H1 (cell line): ENCODE data around the gene BTG3. TPM values are rescaled to one million over a fixed set of nuclear protein-coding genes. Genes with fewer than 3 reads are reported as not detected.

ENCODE experiments used
- CTCF ChIA-PET: fragments of 300-600 bp; sonication (Branson Sonifier 250); formaldehyde crosslinking; loops from one replicate; lab custom pipeline; 2021; ENCODE audit not compliant: partially characterized antibody; lab: Charles Lee
- POLR2A ChIA-PET: fragments of 300-600 bp; sonication (Branson Sonifier 250); formaldehyde crosslinking; loops from one replicate; lab custom pipeline; 2021; ENCODE audit warnings: inconsistent platforms; ENCODE audit not compliant: partially characterized antibody; lab: Charles Lee
- DNase-seq, 2 experiments: peaks; one replicate each; pipeline versions ENCODE4 v3.0.0 to v3.0.0-alpha.2; 2010 to 2022; ENCODE audit warnings: low spot score in 2 of 2, low read depth in 1 of 2, mixed read lengths in 1 of 2
- FAIRE-seq: peaks from 2 replicates; lab custom pipeline; 2011; peaks lifted over from hg19 to GRCh38; lab: Jason Lieb, UNC
- H2AFZ ChIP-seq: 2 replicates; pipeline ENCODE4 v1.8.1; 2012; ENCODE audit warnings: low read length, inconsistent platforms
- H2AK5ac ChIP-seq: 2 replicates; pipeline ENCODE4 v1.6.1; 2013; ENCODE audit warnings: low read depth, low read length
- H2BK120ac ChIP-seq: replicated peaks from 2 replicates; pipeline ENCODE3; 2013; ENCODE audit warnings: low read depth, low read length, inconsistent platforms
- H2BK12ac ChIP-seq: 2 replicates; pipeline ENCODE4 v1.6.1; 2013; ENCODE audit warnings: low read depth, low read length
- H2BK15ac ChIP-seq: 2 replicates; pipeline ENCODE4 v1.6.1; 2013; ENCODE audit warnings: low read length
- H2BK20ac ChIP-seq: 2 replicates; pipeline ENCODE4 v1.6.1; 2013; ENCODE audit warnings: low read length
- H2BK5ac ChIP-seq: 2 replicates; pipeline ENCODE4 v1.6.1; 2013; ENCODE audit warnings: low read depth, low read length
- H3K14ac ChIP-seq: 2 replicates; pipeline ENCODE4 v1.6.1; 2013; ENCODE audit warnings: inconsistent platforms; ENCODE audit not compliant: insufficient read length
- H3K18ac ChIP-seq: 2 replicates; pipeline ENCODE4 v1.6.1; 2013; ENCODE audit warnings: low read length; ENCODE audit errors: extremely low read depth
- H3K23ac ChIP-seq: 2 replicates; pipeline ENCODE4 v1.6.1; 2013; ENCODE audit warnings: inconsistent platforms; ENCODE audit not compliant: insufficient read length
- H3K23me2 ChIP-seq: 2 replicates; pipeline ENCODE4 v1.6.1; 2013; ENCODE audit warnings: low read depth, low read length
- H3K27ac ChIP-seq: 2 replicates; pipeline ENCODE4 v1.6.1; 2011; ENCODE audit warnings: low read depth, low read length, inconsistent platforms
- H3K27me3 ChIP-seq, 4 experiments: replicated peaks in 1 of 4; 1 replicate in 1 of 4; 2 replicates in 3 of 4; pipeline versions ENCODE4 v1.6.1 to v1.8.1; 2011 to 2013; ENCODE audit warnings: low read length in 3 of 4, mild to moderate bottlenecking in 3 of 4, inconsistent platforms in 2 of 4, mixed read lengths in 2 of 4, moderate library complexity in 1 of 4; ENCODE audit not compliant: control insufficient read depth in 3 of 4, insufficient read depth in 3 of 4; ENCODE audit errors: extremely low read depth in 1 of 4
- H3K36me3 ChIP-seq, 4 experiments: 2 replicates each; pipeline versions ENCODE4 v1.6.1 to v1.8.1; 2011 to 2013; ENCODE audit warnings: mild to moderate bottlenecking in 4 of 4, low read length in 3 of 4, moderate library complexity in 2 of 4, control low read depth in 1 of 4, inconsistent platforms in 1 of 4; ENCODE audit not compliant: insufficient read depth in 4 of 4, control insufficient read depth in 2 of 4
- H3K4ac ChIP-seq: replicated peaks from 2 replicates; pipeline ENCODE3; 2013; ENCODE audit warnings: low read length, low read depth, mixed read lengths, inconsistent platforms; ENCODE audit not compliant: insufficient read length
- H3K4me1 ChIP-seq, 4 experiments: replicated peaks in 1 of 4; 1 replicate in 1 of 4; 2 replicates in 3 of 4; pipeline versions ENCODE4 v1.6.1 to v1.8.1; 2011 to 2013; ENCODE audit warnings: low read length in 3 of 4, inconsistent platforms in 2 of 4, mixed read lengths in 1 of 4; ENCODE audit not compliant: insufficient read depth in 4 of 4, control insufficient read depth in 3 of 4
- H3K4me2 ChIP-seq, 2 experiments: 2 replicates each; pipeline versions ENCODE4 v1.6.1 to v1.8.1; 2011 to 2013; ENCODE audit warnings: low read depth in 2 of 2, low read length in 2 of 2, control low read depth in 1 of 2, inconsistent platforms in 1 of 2, mild to moderate bottlenecking in 1 of 2; ENCODE audit not compliant: insufficient read depth in 1 of 2
- H3K4me3 ChIP-seq, 4 experiments: fragments of 200-600, 300-600 bp in 1 of 4; sonication (generic), shearing (Covaris generic), sonication (Bioruptor Twin) in 1 of 4; 2 replicates each; pipeline versions ENCODE4 v1.5.1 to v1.8.1; 2011 to 2016; ENCODE audit warnings: low read length in 4 of 4, low read depth in 3 of 4, control low read depth in 2 of 4, inconsistent platforms in 2 of 4, mild to moderate bottlenecking in 2 of 4, mixed read lengths in 1 of 4, moderate library complexity in 1 of 4; ENCODE audit not compliant: insufficient read depth in 2 of 4; ENCODE audit errors: extremely low read depth in 1 of 4
- H3K56ac ChIP-seq: replicated peaks from 2 replicates; pipeline ENCODE3; 2013; ENCODE audit warnings: low read depth, mild to moderate bottlenecking, mixed read lengths, low read length, inconsistent platforms; ENCODE audit not compliant: insufficient read length
- H3K79me1 ChIP-seq: 2 replicates; pipeline ENCODE4 v1.6.1; 2013; ENCODE audit warnings: low read depth, low read length, control low read depth
- H3K79me2 ChIP-seq, 2 experiments: 2 replicates each; pipeline versions ENCODE4 v1.6.1 to v1.8.1; 2012 to 2013; ENCODE audit warnings: low read length in 2 of 2, mild to moderate bottlenecking in 2 of 2, inconsistent platforms in 1 of 2; ENCODE audit not compliant: insufficient read depth in 2 of 2, control insufficient read depth in 1 of 2
- H3K9ac ChIP-seq, 4 experiments: replicated peaks in 1 of 4; 1 replicate in 1 of 4; 2 replicates in 3 of 4; pipeline versions ENCODE4 v1.6.1 to v1.8.1; 2011 to 2013; ENCODE audit warnings: low read depth in 3 of 4, low read length in 3 of 4, control low read depth in 2 of 4, mild to moderate bottlenecking in 2 of 4, moderate library complexity in 2 of 4, inconsistent platforms in 1 of 4; ENCODE audit errors: extremely low read depth in 1 of 4
- H3K9me3 ChIP-seq, 2 experiments: 2 replicates each; pipeline versions ENCODE4 v1.6.1 to v1.8.1; 2012 to 2013; ENCODE audit warnings: mild to moderate bottlenecking in 2 of 2, moderate library complexity in 2 of 2, control low read depth in 1 of 2, inconsistent platforms in 1 of 2, low read depth in 1 of 2, low read length in 1 of 2, mixed read lengths in 1 of 2; ENCODE audit not compliant: insufficient read depth in 2 of 2
- H4K20me1 ChIP-seq, 2 experiments: replicated peaks in 1 of 2; 2 replicates each; pipeline versions ENCODE3 to v1.8.1; 2011 to 2013; ENCODE audit warnings: inconsistent platforms in 2 of 2, low read length in 2 of 2, mild to moderate bottlenecking in 1 of 2; ENCODE audit not compliant: insufficient read depth in 2 of 2, control insufficient read depth in 1 of 2
- H4K5ac ChIP-seq: 2 replicates; pipeline ENCODE4 v1.6.1; 2013; ENCODE audit warnings: low read length, low read depth, mixed read lengths, inconsistent platforms; ENCODE audit not compliant: insufficient read length
- H4K8ac ChIP-seq: 2 replicates; pipeline ENCODE4 v1.8.0; 2013; ENCODE audit warnings: mild to moderate bottlenecking, moderate library complexity, low read length, inconsistent platforms; ENCODE audit not compliant: insufficient read depth; ENCODE audit errors: extremely low read depth
- H4K91ac ChIP-seq: replicated peaks from 2 replicates; pipeline ENCODE3; 2013; ENCODE audit warnings: low read length, mixed read lengths, inconsistent platforms; ENCODE audit not compliant: insufficient read length
- BRCA1 ChIP-seq: IDR thresholded peaks from 2 replicates; pipeline ENCODE4 v1.6.1; 2012; ENCODE audit warnings: low read depth, low read length, improper control_type of control experiment
- CBX8 ChIP-seq: fragments of 300-800, 300-1000 bp; sonication (generic); IDR thresholded peaks from 2 replicates; pipeline ENCODE4 v1.7.1; 2016; ENCODE audit warnings: low read depth, low read length, borderline replicate concordance
- CTBP2 ChIP-seq: IDR thresholded peaks from 2 replicates; pipeline ENCODE4 v1.7.0; 2011; ENCODE audit warnings: borderline replicate concordance, mild to moderate bottlenecking, moderate library complexity, mixed read lengths, low read length; ENCODE audit not compliant: insufficient read depth, insufficient read length
- HDAC6 ChIP-seq: IDR thresholded peaks from one replicate; pipeline ENCODE4 v1.7.1; 2012; ENCODE audit warnings: low read depth, mild to moderate bottlenecking, inconsistent platforms, low read length, moderate library complexity
- MAFK ChIP-seq: IDR thresholded peaks from 2 replicates; pipeline ENCODE4 v1.6.1; 2012; ENCODE audit warnings: low read depth, mild to moderate bottlenecking, improper control_type of control experiment, low read length
- POLR2A ChIP-seq, 2 experiments: IDR thresholded peaks; 1 replicate in 1 of 2; 2 replicates in 1 of 2; pipeline ENCODE4 v1.6.1; 2011; ENCODE audit warnings: low read depth in 2 of 2, low read length in 2 of 2, mild to moderate bottlenecking in 2 of 2; ENCODE audit errors: control extremely low read depth in 1 of 2
- SIX5 ChIP-seq: IDR thresholded peaks from 2 replicates; pipeline ENCODE4 v1.6.1; 2011; ENCODE audit warnings: mild to moderate bottlenecking, low read depth, low read length
- WGBS, 2 experiments: shearing (Covaris generic) in 1 of 2; methylation state at CpG; one replicate each; pipeline versions ENCODE4 v1.1.6 to v1.1.7; 2013 to 2015; ENCODE audit warnings: low lambda C conversion rate in 2 of 2, mixed read lengths in 2 of 2, inconsistent platforms in 1 of 2, low coverage in 1 of 2, missing lambda C conversion rate in 1 of 2; ENCODE audit not compliant: insufficient replicate concordance in 2 of 2, insufficient coverage in 1 of 2, insufficient read length in 1 of 2; ENCODE audit errors: extremely low coverage in 1 of 2, missing lambda C conversion rate in 1 of 2; 5-methylcytosine and 5-hydroxymethylcytosine counted together
- polyA plus RNA-seq, 7 experiments: library from polyadenylated mRNA; depleted of rRNA in 3 of 7; stranded (reverse) in 5 of 7; unstranded in 2 of 7; fragments of >200 nt in 5 of 7; fragments of 200-250 nt in 2 of 7; gene quantifications; 1 replicate in 5 of 7; 2 replicates in 1 of 7; 4 replicates in 1 of 7; pipeline versions ENCODE4 v1.2.1 to v1.2.3, GENCODE V29; 2011 to 2013; ENCODE audit warnings: missing spikeins in 2 of 7, mixed read lengths in 2 of 7
- total RNA-seq: library from RNA; stranded (reverse); fragmentation: NEBNext Ultra II Directional; extraction: Animal tissue kit (Norgen Biotek cat#: 25700); gene quantifications from 2 replicates; pipeline ENCODE4 v1.2.1, GENCODE V29; 2021
- TF ChIP-seq, protein P1 (sequence below): IDR thresholded peaks from 2 replicates; pipeline ENCODE4 v1.6.1; 2012; ENCODE audit warnings: low read length, inconsistent platforms

The BTG3 gene
- total and polyA plus RNA-seq, 2 of the 8 experiments (the other 6 are each of a cell fraction or from before 2014, with no cell fraction given): 13.6 to 25.9 TPM

DNA sequence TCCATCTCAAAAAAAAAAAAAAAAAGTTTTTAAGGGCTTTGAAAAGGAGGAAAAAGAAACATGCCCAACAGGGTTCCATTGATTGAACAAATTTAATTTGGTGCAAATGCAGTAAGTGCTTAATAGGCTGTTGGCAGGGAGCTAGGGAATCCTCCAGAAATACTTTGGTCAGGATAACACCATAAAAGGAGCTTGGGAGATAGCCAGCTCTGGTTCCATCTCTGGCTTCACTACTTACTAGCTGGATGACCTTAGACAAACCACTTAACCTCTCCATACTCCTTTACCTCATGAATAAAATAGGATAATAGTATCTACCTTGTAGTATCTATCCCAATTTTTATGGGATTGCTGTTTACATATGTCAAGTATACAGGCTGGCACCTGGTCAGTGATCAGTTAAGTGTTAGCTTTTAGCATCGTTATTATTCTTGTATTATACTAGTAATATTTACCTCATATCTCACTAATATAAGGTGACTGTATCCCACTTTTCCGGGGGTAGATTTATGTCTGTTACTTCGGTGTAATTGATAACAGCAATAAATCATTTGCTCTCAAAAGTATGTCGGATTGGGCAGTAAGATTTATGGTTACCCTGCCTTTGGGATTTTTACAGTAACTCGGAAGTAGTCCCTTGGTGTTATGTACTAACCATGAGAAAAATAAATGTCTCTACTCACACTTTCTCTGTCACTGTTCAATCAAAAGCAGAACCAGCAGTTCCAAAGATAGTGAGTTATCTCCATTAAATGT, 36.4 kb downstream of the BTG3 start:
- peaks cover 0 to 2% of the 10 kb centered on the region in 2 experiments for H4K20me1 ChIP-seq
- no peak overlapping the region for H2BK5ac ChIP-seq
- no peak overlapping the region for H4K91ac ChIP-seq
- H3K4me1 ChIP-seq: no peaks in the 10 kb centered on the region
- no peaks in the 10 kb centered on the region for H3K27me3 ChIP-seq
- FAIRE-seq: no peak
- no peak overlapping the region for H3K56ac ChIP-seq
- no peak overlapping the region for H3K23ac ChIP-seq
- no peak overlapping the region for H3K14ac ChIP-seq
- H3K4me2 ChIP-seq: no peak overlapping the region
- no peak overlapping the region for H3K27ac ChIP-seq
- no peak overlapping the region for H4K8ac ChIP-seq
- no peak overlapping the region for H3K4ac ChIP-seq
- ChIA-PET POLR2A (no interaction called here), CTCF (interaction anchor here (0.9 to 1.1 kb wide), 2 partner anchors 9 to 22 kb away, joined by 3 to 4 read pairs; no protein-coding TSS in a partner anchor)
- H2BK120ac ChIP-seq: no peak overlapping the region
- no peaks in the 10 kb centered on the region; a peak in 1 of 8 replicates for H3K36me3 ChIP-seq
- no peak overlapping the region for H4K5ac ChIP-seq
- WGBS, 2 experiments: 92% methylated on average over 5 of the region's 5 CpGs; no CpG with 5 or more reads in 1 of the 2 experiments
- H3K9me3 ChIP-seq: no peaks in the 10 kb centered on the region
- H3K9ac ChIP-seq: no peak overlapping the region
- DNase-seq: no peak
- H3K23me2 ChIP-seq: no peaks in the 10 kb centered on the region
- no peak overlapping the region for H3K18ac ChIP-seq
- H2BK20ac ChIP-seq: no peak overlapping the region
- no peak overlapping the region for H2AFZ ChIP-seq
- H3K79me1 ChIP-seq: no peaks in the 10 kb centered on the region
- H2BK15ac ChIP-seq: no peak overlapping the region
- H3K4me3 ChIP-seq: no peak overlapping the region
- H2AK5ac ChIP-seq: no peak overlapping the region
- H3K79me2 ChIP-seq: peaks cover 0 to 8% of the 10 kb centered on the region in 2 experiments; a peak in 2 of 4 replicates
- H2BK12ac ChIP-seq: no peak overlapping the region
- no peak for TF ChIP-seq BRCA1
- TF ChIP-seq CBX8: no peak
- no peak for TF ChIP-seq MAFK
- TF ChIP-seq POLR2A (IDR thresholded peaks at IDR 0.05; ENCODE audit: control extremely low read depth in 1 of 2, low read depth in 2 of 2, low read length in 2 of 2): no peak
- no peak for TF ChIP-seq SIX5
- TF ChIP-seq HDAC6: no peak
- TF ChIP-seq CTBP2: no peak
- TF ChIP-seq, protein P1, sequence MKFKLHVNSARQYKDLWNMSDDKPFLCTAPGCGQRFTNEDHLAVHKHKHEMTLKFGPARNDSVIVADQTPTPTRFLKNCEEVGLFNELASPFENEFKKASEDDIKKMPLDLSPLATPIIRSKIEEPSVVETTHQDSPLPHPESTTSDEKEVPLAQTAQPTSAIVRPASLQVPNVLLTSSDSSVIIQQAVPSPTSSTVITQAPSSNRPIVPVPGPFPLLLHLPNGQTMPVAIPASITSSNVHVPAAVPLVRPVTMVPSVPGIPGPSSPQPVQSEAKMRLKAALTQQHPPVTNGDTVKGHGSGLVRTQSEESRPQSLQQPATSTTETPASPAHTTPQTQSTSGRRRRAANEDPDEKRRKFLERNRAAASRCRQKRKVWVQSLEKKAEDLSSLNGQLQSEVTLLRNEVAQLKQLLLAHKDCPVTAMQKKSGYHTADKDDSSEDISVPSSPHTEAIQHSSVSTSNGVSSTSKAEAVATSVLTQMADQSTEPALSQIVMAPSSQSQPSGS: no peak
